Neuronal stem cell (in vitro differentiated cells): ENCODE data around the gene ROR1.

ENCODE experiments used
- DNase-seq: peaks from one replicate; pipeline ENCODE4 v3.0.0-alpha.2; 2013; ENCODE audit warnings: low spot score
- H2AFZ ChIP-seq: one replicate; pipeline ENCODE4 v1.6.1; 2013; ENCODE audit warnings: mild to moderate bottlenecking, low read length, inconsistent platforms
- H2AK5ac ChIP-seq: 2 replicates; pipeline ENCODE4 v1.6.1; 2013; ENCODE audit warnings: low read depth, mild to moderate bottlenecking, inconsistent platforms, low read length, moderate library complexity, mixed read lengths
- H2BK120ac ChIP-seq: 2 replicates; pipeline ENCODE4 v1.6.1; 2013; ENCODE audit warnings: low read depth, mild to moderate bottlenecking, inconsistent platforms, low read length, moderate library complexity, mixed read lengths
- H2BK12ac ChIP-seq: one replicate; pipeline ENCODE4 v1.6.1; 2013; ENCODE audit warnings: low read length, inconsistent platforms
- H2BK15ac ChIP-seq: 2 replicates; pipeline ENCODE4 v1.6.1; 2013; ENCODE audit warnings: mild to moderate bottlenecking, low read length, inconsistent platforms, mixed read lengths
- H2BK5ac ChIP-seq: one replicate; pipeline ENCODE4 v1.6.1; 2013; ENCODE audit warnings: inconsistent platforms, mild to moderate bottlenecking, low read length, moderate library complexity
- H3K14ac ChIP-seq: one replicate; pipeline ENCODE4 v1.6.1; 2013; ENCODE audit warnings: low read length, inconsistent platforms
- H3K18ac ChIP-seq: 2 replicates; pipeline ENCODE4 v1.6.1; 2013; ENCODE audit warnings: low read length, inconsistent platforms
- H3K23ac ChIP-seq: 2 replicates; pipeline ENCODE4 v1.6.1; 2013; ENCODE audit warnings: low read depth, mild to moderate bottlenecking, mixed read lengths, low read length, inconsistent platforms; ENCODE audit not compliant: poor library complexity
- H3K27ac ChIP-seq: replicated peaks from 3 replicates; pipeline ENCODE4 v1.5.1; 2013; ENCODE audit warnings: low read length, inconsistent platforms
- H3K27me3 ChIP-seq, 3 experiments: 2 replicates each; pipeline ENCODE4 v1.6.1; 2013; ENCODE audit warnings: low read length in 3 of 3, mild to moderate bottlenecking in 2 of 3, inconsistent platforms in 1 of 3, low read depth in 1 of 3, mixed read lengths in 1 of 3, moderate library complexity in 1 of 3; ENCODE audit not compliant: control insufficient read depth in 3 of 3, insufficient read depth in 3 of 3
- H3K36me3 ChIP-seq, 2 donors: replicated peaks in 1 of 2; 2 replicates each; pipeline ENCODE4 v1.6.1; 2013; ENCODE audit warnings: low read length in 2 of 2; ENCODE audit not compliant: control insufficient read depth in 2 of 2, insufficient read depth in 2 of 2
- H3K4ac ChIP-seq: 2 replicates; pipeline ENCODE4 v1.6.1; 2013; ENCODE audit warnings: inconsistent platforms, mild to moderate bottlenecking, low read length, moderate library complexity
- H3K4me1 ChIP-seq, 2 donors: 1 replicate in 1 of 2; 2 replicates in 1 of 2; pipeline ENCODE4 v1.6.1; 2013; ENCODE audit warnings: low read length in 2 of 2, low read depth in 1 of 2; ENCODE audit not compliant: control insufficient read depth in 2 of 2, insufficient read depth in 1 of 2
- H3K4me2 ChIP-seq: one replicate; pipeline ENCODE4 v1.6.1; 2013; ENCODE audit warnings: mild to moderate bottlenecking, low read length, inconsistent platforms; ENCODE audit not compliant: insufficient read depth, poor library complexity, severe bottlenecking
- H3K4me3 ChIP-seq, 2 donors: 2 replicates each; pipeline ENCODE4 v1.5.1; 2013; ENCODE audit warnings: low read length in 2 of 2, mild to moderate bottlenecking in 2 of 2, inconsistent platforms in 1 of 2, moderate library complexity in 1 of 2
- H3K79me1 ChIP-seq: one replicate; pipeline ENCODE4 v1.6.1; 2013; ENCODE audit warnings: low read depth, mild to moderate bottlenecking, inconsistent platforms, low read length, moderate library complexity
- H3K9ac ChIP-seq: one replicate; pipeline ENCODE4 v1.6.1; 2013; ENCODE audit warnings: mild to moderate bottlenecking, low read depth, low read length, inconsistent platforms; ENCODE audit not compliant: poor library complexity
- H3K9me3 ChIP-seq, 2 donors: replicated peaks in 1 of 2; 2 replicates each; pipeline versions ENCODE3 to v1.6.1; 2013; ENCODE audit warnings: low read length in 2 of 2, mild to moderate bottlenecking in 2 of 2, inconsistent platforms in 1 of 2, low read depth in 1 of 2, mixed read lengths in 1 of 2, moderate library complexity in 1 of 2; ENCODE audit not compliant: control insufficient read depth in 2 of 2, insufficient read depth in 1 of 2
- H4K8ac ChIP-seq: one replicate; pipeline ENCODE4 v1.6.1; 2013; ENCODE audit warnings: low read depth, mild to moderate bottlenecking, inconsistent platforms, low read length, moderate library complexity
- H4K91ac ChIP-seq: one replicate; pipeline ENCODE4 v1.6.1; 2013; ENCODE audit warnings: low read length, low read depth, mild to moderate bottlenecking, inconsistent platforms; ENCODE audit not compliant: poor library complexity
- WGBS, 2 donors: extraction: QIAGEN DNeasy Blood & Tissue Kit; methylation state at CpG; one replicate each; pipeline ENCODE4 v1.1.7; 2013; ENCODE audit warnings: missing lambda C conversion rate in 2 of 2, mixed read lengths in 1 of 2; ENCODE audit not compliant: insufficient read length in 2 of 2, insufficient replicate concordance in 1 of 2; ENCODE audit errors: extremely low coverage in 2 of 2; 5-methylcytosine and 5-hydroxymethylcytosine counted together

ROR1 gene

DNA sequence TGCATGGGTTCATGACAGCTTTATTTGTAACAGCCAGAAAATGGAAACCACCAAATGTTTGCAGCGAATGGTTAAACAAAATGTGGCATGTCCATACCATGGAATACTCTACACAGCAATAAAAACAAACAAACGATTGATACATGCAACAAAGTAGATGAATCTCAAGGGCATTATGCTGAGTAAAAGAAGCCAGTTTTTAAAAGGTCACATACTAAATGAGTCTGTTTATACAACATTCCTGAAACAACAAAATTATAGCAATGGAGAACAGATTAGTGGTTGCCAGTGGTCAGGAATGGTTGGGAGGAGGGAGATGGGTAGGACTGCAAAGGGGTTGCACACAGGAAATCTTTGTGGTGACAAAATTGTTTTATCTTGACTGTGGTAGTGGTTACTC, 227.2 kb downstream of the ROR1 start:
- H3K36me3 ChIP-seq = no peaks in the 10 kb centered on the region
- H3K9ac ChIP-seq = no peak overlapping the region
- no peak overlapping the region for H3K23ac ChIP-seq
- no peak overlapping the region for H3K18ac ChIP-seq
- no peak overlapping the region for H3K27ac ChIP-seq
- H2BK5ac ChIP-seq = no peak overlapping the region
- H2AFZ ChIP-seq = no peak overlapping the region
- H3K9me3 ChIP-seq = peaks cover 0 to 4% of the 10 kb centered on the region in 2 donors
- H3K14ac ChIP-seq = no peak overlapping the region
- H3K27me3 ChIP-seq = no peaks in the 10 kb centered on the region
- peaks cover 0 to 3% of the 10 kb centered on the region in 2 donors for H3K4me1 ChIP-seq
- no peak overlapping the region for H3K4me3 ChIP-seq
- no peak overlapping the region for H2AK5ac ChIP-seq
- no peak overlapping the region for H2BK120ac ChIP-seq
- H2BK12ac ChIP-seq = no peak overlapping the region
- H4K8ac ChIP-seq = no peak overlapping the region
- no peak overlapping the region for H2BK15ac ChIP-seq
- no peaks in the 10 kb centered on the region for H3K79me1 ChIP-seq
- H3K4me2 ChIP-seq = no peak overlapping the region
- DNase-seq = no peak
- H3K4ac ChIP-seq = no peak overlapping the region
- no peak overlapping the region for H4K91ac ChIP-seq
- WGBS, 2 donors = no CpG with 5 or more reads among the region's 2 CpGs

DNA sequence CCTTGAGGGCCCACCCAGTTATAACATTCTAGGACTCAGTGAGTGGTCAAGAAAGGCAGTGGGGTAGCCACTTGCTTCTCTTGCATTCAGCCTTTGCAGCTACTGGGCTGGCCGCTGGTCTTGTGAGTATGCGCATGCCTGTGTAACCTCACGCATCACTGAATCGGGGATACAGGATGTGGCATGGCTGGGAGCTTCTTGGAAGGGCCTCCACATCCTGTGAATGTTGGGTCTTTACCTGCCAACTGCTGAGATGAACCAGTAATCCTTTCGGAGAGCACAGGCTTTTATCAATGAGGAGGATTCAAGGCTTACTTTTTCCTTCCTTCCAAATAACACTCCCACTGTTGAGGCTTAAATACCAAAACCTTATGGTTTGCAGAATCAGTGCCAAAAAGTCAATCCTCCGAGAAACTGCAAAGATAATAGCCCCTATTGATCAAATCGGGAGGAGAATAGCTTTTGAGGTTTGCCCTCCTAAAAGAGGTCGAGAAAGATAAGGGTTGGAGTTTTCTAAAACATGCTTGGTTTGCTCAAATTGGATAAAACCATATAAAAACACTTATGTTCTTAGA, 230.7 kb downstream of the ROR1 start:
- Histone ChIP-seq H2BK5ac (no peak overlapping the region), H2BK120ac (no peak overlapping the region), H3K14ac (no peak overlapping the region), H3K18ac (no peak overlapping the region), H3K79me1 (peaks cover 3% of the 10 kb centered on the region), H3K23ac (no peak overlapping the region), H2BK12ac (no peak overlapping the region), H3K27ac (no peak overlapping the region), H3K4me3 (no peak overlapping the region), H2AK5ac (no peak overlapping the region), H3K4me2 (no peak overlapping the region), H3K4me1 (peaks cover 0 to 3% of the 10 kb centered on the region in 2 donors), H3K4ac (no peak overlapping the region), H3K9me3 (peaks cover 0 to 4% of the 10 kb centered on the region in 2 donors), H3K36me3 (no peaks in the 10 kb centered on the region), H4K91ac (no peak overlapping the region), H2BK15ac (no peak overlapping the region), H3K27me3 (no peaks in the 10 kb centered on the region), H2AFZ (no peak overlapping the region), H4K8ac (no peak overlapping the region), H3K9ac (no peak overlapping the region)
- DNase-seq = no peak
- WGBS, 2 donors = no CpG with 5 or more reads among the region's 8 CpGs

DNA sequence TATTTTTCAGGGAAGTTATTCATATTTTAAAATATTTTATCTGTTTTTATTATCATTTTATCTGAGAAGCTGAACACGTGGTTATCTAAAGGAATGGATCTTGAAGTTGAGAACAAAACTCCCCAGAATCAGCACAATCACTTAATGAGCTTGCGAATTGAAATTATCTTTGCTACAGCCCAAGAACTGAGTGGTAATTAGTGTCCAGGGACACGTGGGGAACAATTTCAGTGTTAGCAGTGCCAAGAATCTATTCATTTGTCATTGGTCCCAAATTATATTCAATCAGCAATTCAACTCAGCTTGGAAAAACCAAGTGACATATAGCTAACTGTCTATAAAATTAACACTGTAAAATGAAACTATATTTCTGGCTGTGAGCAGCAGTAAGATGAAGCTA, 232.0 kb downstream of the ROR1 start:
- Histone ChIP-seq H3K4me1 (peaks cover 0 to 3% of the 10 kb centered on the region in 2 donors), H3K4ac (no peak overlapping the region), H2BK5ac (no peak overlapping the region), H2BK15ac (no peak overlapping the region), H2AFZ (no peak overlapping the region), H2AK5ac (no peak overlapping the region), H3K79me1 (peaks cover 3% of the 10 kb centered on the region), H3K36me3 (no peaks in the 10 kb centered on the region), H4K91ac (no peak overlapping the region), H3K18ac (no peak overlapping the region), H3K9me3 (peaks cover 0 to 4% of the 10 kb centered on the region in 2 donors), H3K14ac (no peak overlapping the region), H3K4me3 (no peak overlapping the region), H3K9ac (no peak overlapping the region), H3K4me2 (no peak overlapping the region), H3K27me3 (no peaks in the 10 kb centered on the region), H3K27ac (no peak overlapping the region), H3K23ac (no peak overlapping the region), H2BK120ac (no peak overlapping the region), H2BK12ac (no peak overlapping the region), H4K8ac (no peak overlapping the region)
- no CpG with 5 or more reads among the region's 3 CpGs for WGBS, 2 donors
- no peak for DNase-seq

DNA sequence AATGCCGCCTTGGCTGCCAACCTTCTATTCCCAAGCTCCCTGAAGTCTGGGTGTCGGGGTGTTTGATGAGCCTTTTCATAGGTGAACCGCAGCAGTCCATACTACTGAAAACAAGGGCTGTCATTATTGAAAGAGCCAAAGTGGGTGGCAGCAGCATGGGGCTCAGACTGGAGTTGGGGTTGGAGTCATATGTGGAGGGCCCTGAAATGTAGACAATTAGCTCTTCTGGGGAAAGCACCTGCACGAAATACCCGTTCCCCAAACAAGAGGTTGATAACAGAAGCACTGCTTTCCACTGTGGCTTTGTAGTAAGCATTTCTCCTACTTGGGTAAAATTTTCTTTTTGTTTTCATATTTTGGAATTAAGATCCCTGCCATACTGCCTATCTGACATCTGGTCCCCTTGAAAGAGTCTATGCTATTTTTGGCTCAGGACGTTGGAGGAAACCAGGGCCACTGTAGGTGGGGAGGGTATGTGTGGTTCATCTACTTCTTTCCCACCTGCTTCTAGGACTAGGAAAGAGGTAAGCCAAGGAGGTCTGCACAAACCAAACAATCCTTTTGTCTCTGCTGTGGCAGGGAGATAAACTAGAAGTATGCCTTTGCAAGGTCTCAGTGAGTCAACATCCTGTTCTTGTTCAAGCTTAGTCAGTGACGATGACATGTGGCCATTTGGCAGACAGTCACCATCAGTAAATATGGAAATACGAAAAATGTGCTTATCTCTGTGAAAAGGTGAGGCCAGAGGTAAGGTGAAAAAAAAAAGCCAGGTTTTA, 232.6 kb downstream of the ROR1 start:
- H3K4me3 ChIP-seq = no peak overlapping the region

More for the DNA sequence above, 232.6 kb downstream of the ROR1 start:
- no peaks in the 10 kb centered on the region for H3K27me3 ChIP-seq
- H2BK15ac ChIP-seq = no peak overlapping the region
- no peak overlapping the region for H4K8ac ChIP-seq
- no peaks in the 10 kb centered on the region for H3K36me3 ChIP-seq
- no peak overlapping the region for H3K4me2 ChIP-seq
- no peak overlapping the region for H3K4ac ChIP-seq
- no peak overlapping the region for H2AFZ ChIP-seq
- no CpG with 5 or more reads among the region's 8 CpGs for WGBS, 2 donors
- no peak overlapping the region for H3K14ac ChIP-seq
- peaks cover 0 to 4% of the 10 kb centered on the region in 2 donors for H3K9me3 ChIP-seq
- H3K23ac ChIP-seq = no peak overlapping the region
- no peak overlapping the region for H3K9ac ChIP-seq
- peaks cover 0 to 3% of the 10 kb centered on the region in 2 donors for H3K4me1 ChIP-seq
- no peak overlapping the region for H2BK12ac ChIP-seq
- no peak overlapping the region for H3K27ac ChIP-seq
- H4K91ac ChIP-seq = no peak overlapping the region
- no peak for DNase-seq
- H2AK5ac ChIP-seq = no peak overlapping the region
- H2BK120ac ChIP-seq = no peak overlapping the region
- H3K79me1 ChIP-seq = peaks cover 3% of the 10 kb centered on the region
- peak overlapping the region; percentile 40 for H3K18ac ChIP-seq
- no peak overlapping the region for H2BK5ac ChIP-seq
